GM12892 (cell line): ENCODE measurements around the gene PTPN1.
"Not testable (repeated sequence)": the region's sequence is repeated elsewhere in the genome, so short reads cannot be mapped to it uniquely, and the experiment has no call there.

ENCODE experiments used
- DNase-seq: peaks from one replicate; pipeline ENCODE4 v3.0.0; 2011; ENCODE audit not compliant: insufficient read length
- FAIRE-seq: peaks from 2 replicates; lab custom pipeline; 2011; peaks lifted over from hg19 to GRCh38; lab: Jason Lieb, UNC
- POLR2A ChIP-seq: IDR thresholded peaks from 2 replicates; pipeline ENCODE4 v1.6.1; 2011; ENCODE audit warnings: low read depth, low read length, control low read depth
- POLR2AphosphoS5 ChIP-seq: IDR thresholded peaks from 2 replicates; pipeline ENCODE4 v1.6.1; 2011; ENCODE audit warnings: low read depth, low read length, control low read depth
- TAF1 ChIP-seq: IDR thresholded peaks from 2 replicates; pipeline ENCODE4 v1.6.1; 2011; ENCODE audit warnings: low read depth, mild to moderate bottlenecking, control low read depth, low read length, borderline replicate concordance

Gene PTPN1

DNA sequence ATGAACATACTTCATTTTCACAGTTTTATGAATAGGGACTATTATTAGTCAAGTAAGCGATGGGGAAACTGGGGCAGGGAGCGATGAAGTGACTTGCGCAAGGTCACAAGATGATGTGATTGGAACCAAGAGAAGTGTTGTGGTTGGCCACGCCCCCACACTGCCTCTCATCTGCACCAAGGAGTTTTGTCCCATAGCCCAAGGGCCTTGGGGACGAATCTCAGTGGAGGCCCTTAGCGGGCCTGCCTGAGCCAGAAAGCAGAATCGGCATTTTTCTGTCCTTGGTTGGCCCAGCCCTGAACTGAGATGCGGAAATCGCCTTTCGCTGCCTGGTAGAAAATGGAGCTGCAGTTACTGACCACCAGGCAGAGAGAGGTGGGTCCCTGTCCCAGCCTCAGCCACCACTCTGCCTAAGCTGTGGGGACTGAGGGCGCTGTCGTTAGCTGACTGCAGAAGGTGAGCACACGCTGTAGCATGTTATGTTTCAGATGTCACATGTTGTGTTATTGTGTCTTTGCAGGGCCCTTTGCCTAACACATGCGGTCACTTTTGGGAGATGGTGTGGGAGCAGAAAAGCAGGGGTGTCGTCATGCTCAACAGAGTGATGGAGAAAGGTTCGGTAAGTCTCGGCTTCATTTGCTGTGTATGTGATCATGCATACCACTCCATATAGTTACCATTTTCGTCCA, 57.8 kb downstream of the PTPN1 start:
- DNase-seq (no peak), FAIRE-seq (no peak)
- no peak for TF ChIP-seq POLR2A

DNA sequence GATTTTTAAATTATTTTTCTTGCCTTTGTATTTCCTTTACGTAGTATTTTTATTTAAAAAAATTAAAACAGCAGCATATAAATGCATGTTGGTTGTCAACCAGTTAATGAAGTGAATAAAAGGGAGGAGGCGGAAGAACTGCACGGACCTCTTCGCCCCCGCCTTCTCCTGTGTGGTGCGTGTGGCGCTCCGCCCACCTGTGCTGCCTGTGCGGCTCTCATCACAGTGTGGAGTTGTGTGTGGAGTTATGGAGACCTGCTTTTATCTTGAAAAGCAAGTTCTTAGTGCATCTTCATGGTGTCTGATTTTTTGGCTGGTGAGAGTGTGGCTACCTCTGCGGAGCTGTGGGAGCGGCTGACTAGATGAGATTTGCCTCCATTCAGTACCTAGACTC, 58.4 kb downstream of the PTPN1 start:
- no peak for TF ChIP-seq POLR2AphosphoS5
- TF ChIP-seq POLR2A = no peak
- no peak for TF ChIP-seq TAF1
- DNase-seq = no peak
- FAIRE-seq = no peak

- not testable (repeated sequence) for DNase-seq, FAIRE-seq
Measured at GRCh38 chr20:50569487-50569863, 59.3 kb downstream of the PTPN1 start.

GRCh38 chr20:50569864-50570836, 60.0 kb downstream of the PTPN1 start:
- FAIRE-seq = peak; percentile 91
- no peak for DNase-seq
- TF ChIP-seq TAF1 (no peak), POLR2AphosphoS5 (0 out of 2 replicates have a peak, but pooled peaks have one; percentile 30), POLR2A (0 out of 2 replicates have a peak, but pooled peaks have one; percentile 25)

DNA sequence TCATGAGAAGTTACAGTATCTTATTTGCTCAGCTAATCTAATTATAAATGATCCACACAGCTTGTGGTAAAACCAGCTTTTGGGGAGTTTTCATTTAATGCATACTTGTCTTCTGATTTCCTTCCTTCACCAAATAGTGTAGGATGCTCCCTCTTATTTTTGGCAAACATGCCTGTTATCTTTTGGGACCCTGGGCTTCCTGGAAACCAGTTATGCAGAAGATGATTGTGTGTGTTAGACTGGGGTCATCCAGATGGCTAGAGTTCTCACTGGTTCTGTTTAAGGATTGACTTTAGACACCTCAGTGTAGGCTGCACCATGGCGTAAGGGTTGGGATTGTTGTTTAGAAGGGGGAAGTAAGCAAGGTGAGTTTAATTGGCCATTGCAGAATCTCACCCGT, 61.3 kb downstream of the PTPN1 start:
- FAIRE-seq (no peak), DNase-seq (no peak)
- TF ChIP-seq POLR2AphosphoS5 (no peak), TAF1 (no peak), POLR2A (no peak)

DNA sequence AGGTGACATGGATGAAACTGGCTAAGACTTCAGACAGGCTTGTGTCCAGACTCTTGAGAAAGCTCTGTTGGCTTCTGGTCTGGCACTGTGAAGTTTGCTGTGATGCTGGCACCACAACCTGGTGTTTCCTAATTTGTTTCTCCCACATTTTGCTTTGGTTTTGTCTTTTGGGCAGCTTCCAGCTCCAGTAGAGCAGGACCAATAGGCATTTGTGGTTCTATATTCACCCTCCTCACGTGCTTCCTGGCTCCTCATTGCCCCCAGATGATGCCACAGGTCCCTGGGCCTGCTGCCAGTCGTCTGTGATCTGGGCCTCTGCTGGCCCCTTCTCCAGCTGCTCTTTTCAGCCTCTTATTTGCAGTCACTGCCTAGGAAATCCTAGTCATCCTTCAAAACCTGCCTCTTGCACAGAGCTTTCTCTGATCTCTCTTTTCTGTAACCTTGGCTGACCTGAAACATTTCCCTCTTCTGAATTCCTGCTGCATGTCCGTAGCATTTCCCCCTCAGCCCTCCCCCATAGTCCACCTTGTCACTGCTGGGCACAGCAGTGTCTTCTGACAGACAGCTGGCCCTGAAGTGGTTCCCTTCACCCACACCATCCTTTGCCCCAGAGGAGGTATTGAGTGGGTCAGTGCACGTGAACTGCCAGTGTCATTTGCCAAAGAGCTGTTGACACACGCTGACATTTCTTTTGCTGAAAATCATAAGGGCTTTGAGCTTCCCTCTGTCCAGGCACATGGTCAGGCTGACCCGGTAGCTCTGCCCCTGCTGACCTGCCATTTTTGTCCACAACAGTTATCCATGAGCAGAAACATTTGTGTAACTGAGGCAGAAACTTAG, 63.0 kb downstream of the PTPN1 start:
- FAIRE-seq = no peak
- DNase-seq = no peak
- TF ChIP-seq TAF1 (no peak), POLR2A (no peak), POLR2AphosphoS5 (no peak)

- TF ChIP-seq POLR2A = no peak
- DNase-seq (no peak), FAIRE-seq (no peak)
Measured at GRCh38 chr20:50574108-50574507, 63.9 kb downstream of the PTPN1 start.

DNA sequence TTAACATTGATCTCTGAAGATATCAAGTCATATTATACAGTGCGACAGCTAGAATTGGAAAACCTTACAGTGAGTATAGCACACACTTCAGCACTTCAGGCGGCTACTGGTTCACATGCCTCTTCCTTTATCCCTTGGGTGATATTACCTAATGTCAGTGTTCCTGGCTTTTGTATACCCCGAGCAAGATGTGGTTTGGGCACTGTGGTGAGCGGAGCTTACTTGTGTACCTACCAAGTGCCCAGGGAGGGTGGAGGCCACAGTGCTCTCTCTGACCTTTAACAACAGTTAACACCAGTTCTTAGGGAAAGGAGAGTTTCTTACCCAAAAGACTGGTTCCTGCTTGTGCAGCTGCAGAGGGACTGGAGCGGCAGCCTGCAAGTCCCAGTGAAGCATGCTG, 64.4 kb downstream of the PTPN1 start:
- no peak for FAIRE-seq
- TF ChIP-seq POLR2A = no peak
- TF ChIP-seq TAF1 = no peak
- no peak for TF ChIP-seq POLR2AphosphoS5
- DNase-seq = no peak

- TF ChIP-seq POLR2AphosphoS5 (no peak), POLR2A (no peak), TAF1 (no peak)
- DNase-seq = no peak
- no peak for FAIRE-seq
Measured at GRCh38 chr20:50575865-50576720, 65.9 kb downstream of the PTPN1 start.

- TF ChIP-seq POLR2A = no peak
- TF ChIP-seq POLR2AphosphoS5 = no peak
- no peak for TF ChIP-seq TAF1
- DNase-seq (no peak), FAIRE-seq (no peak)
Measured at GRCh38 chr20:50577175-50578018, 67.2 kb downstream of the PTPN1 start.
